HG03558 (cell line): ENCODE measurements around the gene GYS1.
A peak's percentile ranks its signal among the peaks of the same experiment; 100 is the strongest.
"Not testable (repeated sequence)": the region's sequence is repeated elsewhere in the genome, so short reads cannot be mapped to it uniquely, and the experiment has no call there.

Experiments
- ATAC-seq: cut with Tn5 transposase; IDR thresholded peaks from one replicate; pipeline ENCODE4 v1.9.1; 2021; ENCODE audit warnings: moderate number of reproducible peaks; ENCODE audit not compliant: unreplicated experiment; ENCODE audit errors: extremely low read depth

The GYS1 gene

GRCh38 chr19:48993175-48994034, at the start of gene GYS1, which contains the start of gene RUVBL2:
Gene GYS1 (minus strand): TSS chr19:48993309. CDS start chr19:48993112, 197 bp downstream.
Gene RUVBL2 (plus strand): TSS chr19:48993887. CDS start chr19:48993912, 25 bp downstream.
- ATAC-seq = peak; percentile 61

- ATAC-seq = not testable (repeated sequence)
Measured at GRCh38 chr19:49042666-49043065, 49.6 kb upstream of the GYS1 start.

- ATAC-seq = no peak
Measured at GRCh38 chr19:49042177-49042576, 49.1 kb upstream of the GYS1 start.

GRCh38 chr19:49039736-49040135, 46.6 kb upstream of the GYS1 start:
- ATAC-seq = not testable (repeated sequence)

GRCh38 chr19:49038557-49039276, 45.6 kb upstream of the GYS1 start:
- ATAC-seq = not testable (repeated sequence)

GRCh38 chr19:49038111-49038510, 45.0 kb upstream of the GYS1 start:
- not testable (repeated sequence) for ATAC-seq

GRCh38 chr19:49036815-49037214, 43.7 kb upstream of the GYS1 start, which contains the start of gene CGB1:
Gene CGB1 (minus strand): TSS chr19:49036895. CDS start chr19:49036711, 184 bp downstream.
- not testable (repeated sequence) for ATAC-seq

- not testable (repeated sequence) for ATAC-seq
Measured at GRCh38 chr19:49031642-49032301, 38.7 kb upstream of the GYS1 start, which contains the start of gene CGB2. Gene CGB2 (plus strand): TSS chr19:49031890. CDS start chr19:49032096, 206 bp downstream.

- not testable (repeated sequence) for ATAC-seq
Measured at GRCh38 chr19:49030323-49030722, 37.2 kb upstream of the GYS1 start.

- not testable (repeated sequence) for ATAC-seq
Measured at GRCh38 chr19:49029749-49030148, 36.6 kb upstream of the GYS1 start.

GRCh38 chr19:49028686-49029085, 35.6 kb upstream of the GYS1 start:
- not testable (repeated sequence) for ATAC-seq

- ATAC-seq = not testable (repeated sequence)
Measured at GRCh38 chr19:49025599-49025998, 32.5 kb upstream of the GYS1 start.

- ATAC-seq = not testable (repeated sequence)
Measured at GRCh38 chr19:49025088-49025487, 32.0 kb upstream of the GYS1 start.

- ATAC-seq = not testable (repeated sequence)
Measured at GRCh38 chr19:49024233-49024632, 31.1 kb upstream of the GYS1 start, which contains the start of gene CGB3. Gene CGB3 (minus strand): TSS chr19:49024333. CDS start chr19:49023971, 362 bp downstream.

- ATAC-seq = no peak
Measured at GRCh38 chr19:49022116-49022515, 29.0 kb upstream of the GYS1 start.

GRCh38 chr19:49020931-49021895, 28.1 kb upstream of the GYS1 start:
- no peak for ATAC-seq

GRCh38 chr19:49020342-49020741, 27.2 kb upstream of the GYS1 start:
- no peak for ATAC-seq

- no peak for ATAC-seq
Measured at GRCh38 chr19:49019242-49019932, 26.3 kb upstream of the GYS1 start.
